Stimulated activated CD4-positive, alpha-beta T cell treated with anti-CD3 and anti-CD28 coated beads, Interleukin-4, amount 100 ng/mL, for 1 hour (primary cell): Measurements from ENCODE around the gene SLC26A11.
"Not testable (repeated sequence)": the region's sequence is repeated elsewhere in the genome, so short reads cannot be mapped to it uniquely, and the experiment has no call there.

Source experiments
- DNase-seq: peaks from one replicate; pipeline ENCODE4 v3.0.0-alpha.2; 2020

SLC26A11 gene

DNA sequence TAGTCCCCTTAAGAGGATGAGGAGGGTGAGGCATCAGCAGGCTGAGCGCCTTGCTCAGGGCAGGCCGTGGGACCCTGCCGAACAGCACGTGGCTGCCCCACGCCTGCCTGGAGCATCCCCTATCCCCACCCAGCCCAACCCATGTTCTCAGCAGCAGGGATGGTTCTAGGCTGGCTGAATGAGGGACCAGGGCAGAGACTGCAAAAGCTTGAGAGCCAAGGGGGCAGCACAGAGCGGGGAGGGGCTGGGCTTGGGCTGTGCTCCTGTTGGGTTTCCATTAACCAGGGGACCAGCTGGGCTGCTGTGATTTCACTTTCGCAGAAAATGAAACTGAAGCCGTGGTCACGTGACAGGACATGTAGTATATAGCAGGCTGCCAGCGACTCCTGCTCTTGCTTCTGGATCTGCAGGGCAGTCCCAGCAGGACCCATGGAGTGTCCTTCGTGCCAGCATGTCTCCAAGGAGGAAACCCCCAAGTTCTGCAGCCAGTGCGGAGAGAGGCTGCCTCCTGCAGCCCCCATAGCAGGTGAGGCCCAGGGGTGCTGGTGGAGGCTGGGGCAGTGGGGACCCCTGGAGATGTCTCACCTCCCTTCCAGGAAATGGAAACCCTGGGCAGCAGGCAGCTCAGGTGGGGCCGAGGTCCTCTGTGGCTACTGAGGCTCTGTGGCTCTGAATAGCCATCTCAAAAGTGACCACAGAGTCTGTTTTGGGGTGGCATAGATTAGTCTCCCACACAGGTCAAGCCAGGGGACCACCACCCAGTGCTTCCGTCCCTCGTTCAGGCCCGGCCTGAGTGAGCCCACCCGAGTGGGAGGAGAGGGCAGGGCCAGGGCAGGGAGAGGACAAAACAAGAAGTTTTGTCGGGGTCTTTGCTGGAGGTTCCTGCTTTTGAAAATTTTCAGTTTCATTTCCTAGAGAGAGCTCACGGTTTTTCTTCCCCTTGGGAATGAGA, 43.3 kb downstream of the SLC26A11 start:
- peak; percentile 79 for DNase-seq

GRCh38 chr17:80264205-80265075, 44.2 kb downstream of the SLC26A11 start:
- DNase-seq, result peak; percentile 61

GRCh38 chr17:80265205-80266068, 45.2 kb downstream of the SLC26A11 start:
- DNase-seq, result peak; percentile 61

DNA sequence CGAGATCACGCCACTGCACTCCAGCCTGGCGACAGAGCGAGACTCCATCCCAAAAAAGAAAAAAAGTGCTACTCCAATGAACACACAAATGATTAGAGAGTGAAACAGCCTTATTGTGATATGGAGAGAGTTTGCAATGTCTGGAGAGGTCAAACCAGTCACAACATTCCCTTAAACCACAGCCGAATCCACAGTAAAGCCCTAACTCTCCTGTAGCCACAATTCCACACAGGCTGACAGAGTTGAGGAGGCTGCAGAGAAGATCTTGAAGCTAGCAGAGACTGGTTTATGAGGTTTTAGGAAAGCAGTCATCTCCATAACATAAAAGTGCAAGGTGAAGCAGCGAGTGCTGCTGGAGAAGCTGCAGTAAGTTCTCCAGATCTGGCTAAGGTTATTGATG, 47.2 kb downstream of the SLC26A11 start:
- DNase-seq, result no peak

DNA sequence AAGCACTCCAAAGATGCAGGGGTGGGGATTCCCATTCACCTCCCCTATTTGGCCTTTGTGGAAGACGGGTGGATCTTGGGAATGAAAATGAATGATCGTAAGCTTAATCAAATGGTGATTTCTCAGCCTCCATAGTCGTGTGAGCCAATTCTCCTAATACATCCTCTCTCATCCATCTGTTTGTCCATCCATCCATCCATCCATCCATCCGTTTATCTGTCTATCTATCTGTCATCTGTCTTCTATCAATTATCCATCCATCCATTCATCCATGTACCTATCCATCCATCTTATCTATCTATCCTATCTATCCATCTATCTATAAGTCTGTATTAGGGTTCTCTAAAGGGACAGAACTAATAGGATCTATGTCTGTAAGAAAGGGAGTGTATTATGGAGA, 48.2 kb downstream of the SLC26A11 start:
- DNase-seq, result no peak

DNA sequence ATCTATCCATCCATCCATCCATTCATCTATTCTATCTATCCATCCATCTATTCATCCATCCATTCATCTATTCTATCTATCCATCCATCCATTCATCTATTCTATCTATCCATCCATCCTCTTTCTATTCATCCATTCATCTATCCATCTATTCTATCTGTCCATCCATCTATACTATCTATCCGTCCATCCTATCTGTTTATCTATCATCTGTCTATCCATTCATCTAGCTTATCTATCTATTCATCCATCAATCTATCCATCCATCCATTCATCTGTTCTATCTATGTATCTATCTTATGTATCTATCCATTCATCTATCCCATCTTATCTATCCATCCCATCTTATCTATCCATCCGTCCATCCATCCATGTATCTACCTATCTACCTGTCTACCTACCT, 49.2 kb downstream of the SLC26A11 start:
- DNase-seq, result no peak

GRCh38 chr17:80270104-80270503, 49.9 kb downstream of the SLC26A11 start:
- no peak for DNase-seq

DNA sequence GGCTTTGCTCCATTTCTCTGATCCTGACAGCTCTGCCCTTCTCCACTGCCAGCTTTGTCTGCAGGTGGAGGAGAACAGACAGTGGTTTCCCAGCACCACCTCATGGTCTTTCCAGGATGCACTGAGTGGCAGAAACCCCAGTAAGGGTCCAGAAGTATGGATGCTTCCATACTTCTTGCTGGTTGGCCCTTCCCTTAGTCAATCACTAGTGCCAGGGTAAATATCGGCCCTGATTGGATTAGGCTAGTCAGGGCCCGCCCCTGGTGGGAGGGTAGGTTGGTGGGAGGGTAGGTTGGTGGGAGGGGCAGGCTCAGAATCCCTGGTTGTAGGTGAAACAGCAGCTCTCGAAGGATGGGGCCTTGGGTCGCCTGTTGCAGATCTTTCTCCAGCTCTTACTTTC, 50.6 kb downstream of the SLC26A11 start:
- peak; percentile 58 for DNase-seq

DNA sequence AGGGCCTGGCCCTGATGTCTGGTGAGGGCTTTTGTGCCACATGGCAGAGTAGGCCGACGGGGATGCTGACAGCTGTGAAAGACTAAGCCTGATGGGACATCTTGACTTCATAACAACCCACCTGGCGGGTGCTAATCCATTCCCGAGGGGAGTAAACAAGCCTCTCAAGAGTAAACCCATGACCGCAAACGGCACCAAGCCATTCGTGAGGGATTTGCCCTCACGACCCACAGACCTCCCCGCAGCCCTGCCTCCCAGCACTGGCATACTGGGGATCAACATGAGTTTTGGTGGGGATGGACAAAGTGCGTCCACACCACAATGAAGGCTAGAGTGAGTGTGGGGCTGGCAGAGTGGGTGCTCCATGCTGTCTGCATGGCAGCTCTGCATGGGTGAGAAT, 52.1 kb downstream of the SLC26A11 start:
- no peak for DNase-seq

DNA sequence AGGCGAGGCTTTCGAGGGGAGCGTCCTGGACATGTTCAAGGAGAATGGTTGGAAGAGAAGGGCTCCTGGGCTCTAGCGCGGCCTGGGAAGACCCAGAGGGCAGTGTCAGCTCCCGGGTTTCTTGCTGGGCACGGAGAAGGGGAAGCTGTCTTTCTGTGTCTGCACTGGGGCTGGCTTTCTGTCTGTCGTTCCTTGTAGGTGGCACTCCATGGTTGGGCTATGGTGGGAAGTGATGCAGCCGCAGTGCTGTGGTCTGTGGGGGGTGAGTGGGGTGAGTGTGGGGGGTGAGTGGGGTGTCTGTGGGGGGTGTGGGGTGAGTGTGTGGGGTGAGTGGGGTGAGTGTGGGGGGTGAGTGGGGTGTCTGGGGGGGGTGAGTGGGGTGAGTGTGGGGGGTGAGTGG, 54.1 kb downstream of the SLC26A11 start:
- DNase-seq, result no peak

DNA sequence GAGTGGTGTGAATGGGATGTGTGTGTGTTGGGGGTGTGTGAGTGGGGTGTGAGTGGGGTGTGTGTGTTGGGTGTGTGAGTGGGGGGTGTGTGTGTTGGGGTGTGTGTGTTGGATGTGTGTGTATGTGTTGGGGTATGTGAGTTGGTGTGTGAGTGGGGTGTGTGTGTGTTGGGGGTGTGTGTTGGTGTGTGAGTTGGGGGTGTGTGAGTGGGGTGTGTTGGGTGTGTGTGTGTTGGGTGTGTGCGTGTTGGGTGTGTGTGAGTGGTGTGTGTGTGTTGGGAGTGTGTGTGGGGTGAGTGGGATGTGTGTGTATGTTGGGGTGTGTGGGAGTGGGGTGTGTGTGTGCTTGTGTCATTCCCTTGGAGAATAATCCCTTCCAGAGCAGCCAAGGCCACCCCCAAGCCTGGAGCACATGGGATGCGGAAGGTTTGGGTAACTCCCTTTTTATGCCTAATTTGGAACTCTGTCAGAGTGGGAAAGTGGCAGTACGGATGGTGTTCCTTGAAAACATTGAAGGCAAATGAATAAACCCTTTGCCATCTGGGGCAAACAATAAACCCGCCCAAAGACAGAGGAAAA, 54.7 kb downstream of the SLC26A11 start:
- no peak for DNase-seq

DNA sequence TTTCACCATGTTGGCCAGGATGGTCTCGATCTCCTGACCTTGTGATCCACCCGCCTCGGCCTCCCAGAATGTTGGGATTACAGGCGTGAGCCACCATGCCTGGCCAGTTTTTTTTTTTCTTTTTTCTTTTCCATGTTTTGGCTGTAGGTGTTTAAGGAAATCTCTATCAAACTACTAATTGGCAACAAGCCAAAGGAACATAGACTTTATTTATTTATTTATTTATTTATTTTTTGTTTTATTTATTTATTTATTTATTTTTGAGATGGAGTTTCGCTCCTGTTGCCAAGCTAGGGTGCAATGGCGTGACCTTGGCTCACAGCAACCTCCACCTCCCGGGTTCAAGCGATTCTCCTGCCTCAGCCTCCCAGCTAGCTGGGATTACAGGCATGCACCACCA, 55.6 kb downstream of the SLC26A11 start:
- not testable (repeated sequence) for DNase-seq

GRCh38 chr17:80277751-80278671, 57.8 kb downstream of the SLC26A11 start:
- no peak for DNase-seq

DNA sequence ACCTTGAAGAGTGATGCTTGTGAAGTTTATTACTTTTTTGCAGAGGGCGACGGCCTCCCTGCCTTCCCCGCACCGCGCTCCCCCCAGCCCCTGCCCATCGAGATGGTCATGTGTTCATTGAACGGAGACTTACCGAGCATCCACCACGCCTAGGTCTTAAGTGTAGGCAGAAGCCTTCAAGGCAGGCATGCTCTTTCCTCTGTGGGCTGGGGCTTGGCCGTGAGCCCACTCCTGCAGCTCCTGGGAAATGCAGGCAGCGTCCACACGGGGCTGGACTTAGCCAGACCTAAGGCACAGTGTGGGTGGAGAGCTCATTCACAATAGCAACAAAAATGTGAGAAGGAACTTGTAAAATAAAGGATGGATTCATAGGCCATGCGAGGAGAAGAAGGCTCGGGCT, 59.7 kb downstream of the SLC26A11 start:
- no peak for DNase-seq

DNA sequence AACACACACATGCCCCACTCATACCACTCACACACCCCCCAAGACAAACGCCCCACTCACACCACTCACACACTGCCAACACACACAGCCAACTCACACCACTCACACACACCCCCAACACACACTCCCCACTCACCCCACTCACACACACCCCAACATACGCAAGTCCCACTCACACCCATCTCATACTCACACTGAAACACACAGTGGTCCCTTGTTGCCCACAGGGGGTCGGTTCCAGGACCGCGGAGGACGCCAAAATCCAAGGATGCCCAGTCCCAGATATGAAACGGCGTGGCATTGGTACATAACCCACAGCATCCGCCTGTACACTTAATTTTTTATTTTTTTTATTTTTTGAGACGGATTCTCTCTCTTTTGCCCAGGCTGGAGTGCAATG, 61.3 kb downstream of the SLC26A11 start:
- no peak for DNase-seq

DNA sequence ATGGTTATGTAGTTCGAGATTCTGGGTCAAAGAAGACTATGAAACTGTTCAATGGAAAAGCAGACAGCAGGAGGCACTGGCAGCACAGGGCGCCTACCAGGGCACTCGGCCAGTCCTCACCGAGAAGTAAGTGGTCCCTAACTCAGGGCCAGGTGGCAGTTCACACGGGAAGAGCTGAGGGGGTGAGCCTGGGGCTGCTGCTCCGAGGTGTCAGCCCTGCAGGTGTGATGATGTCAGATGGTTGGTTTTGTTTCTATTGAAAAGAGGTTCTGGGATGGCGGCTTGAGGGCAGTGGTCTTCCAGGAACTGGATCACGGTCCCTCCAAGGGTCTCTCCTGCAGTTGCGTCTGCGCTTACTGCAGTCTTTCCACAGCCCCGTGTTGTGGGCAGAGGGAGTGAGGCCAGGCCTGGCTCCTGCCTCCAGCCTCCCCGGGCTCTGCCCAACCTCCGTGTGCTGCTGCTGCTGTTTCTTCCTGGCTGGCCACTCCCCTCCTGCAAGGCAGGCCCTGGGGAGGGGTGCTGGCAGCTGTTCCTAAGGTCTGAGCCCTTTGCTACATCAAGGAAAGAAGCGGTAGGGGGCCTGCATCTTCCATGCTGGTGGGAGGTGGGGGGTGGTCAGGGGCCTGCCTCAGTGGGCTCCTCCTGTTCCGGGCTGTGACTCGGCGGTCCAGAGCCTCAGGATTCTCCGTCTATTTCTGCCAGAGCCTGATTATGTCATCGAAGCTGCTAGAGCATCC, 63.1 kb downstream of the SLC26A11 start:
- DNase-seq, result no peak

DNA sequence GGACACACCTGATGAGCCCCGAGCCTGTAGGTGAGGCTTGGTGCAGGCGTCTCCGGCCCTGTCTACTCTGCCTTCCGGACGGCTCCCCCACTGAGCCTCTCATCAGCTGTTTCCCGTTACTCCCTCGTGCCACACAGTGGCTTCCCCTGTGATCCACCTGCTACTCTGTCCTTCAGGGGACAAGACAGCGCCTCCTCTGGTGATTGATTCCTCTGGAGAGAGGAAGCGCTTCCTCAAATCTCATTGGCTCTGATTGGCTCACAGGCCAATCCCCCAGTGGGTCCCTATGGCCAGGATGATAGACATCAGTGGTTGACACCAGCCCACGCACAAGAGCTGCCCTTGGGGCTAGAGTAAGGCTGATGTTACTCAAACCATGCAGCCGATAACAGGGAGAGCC, 64.4 kb downstream of the SLC26A11 start:
- no peak for DNase-seq

DNA sequence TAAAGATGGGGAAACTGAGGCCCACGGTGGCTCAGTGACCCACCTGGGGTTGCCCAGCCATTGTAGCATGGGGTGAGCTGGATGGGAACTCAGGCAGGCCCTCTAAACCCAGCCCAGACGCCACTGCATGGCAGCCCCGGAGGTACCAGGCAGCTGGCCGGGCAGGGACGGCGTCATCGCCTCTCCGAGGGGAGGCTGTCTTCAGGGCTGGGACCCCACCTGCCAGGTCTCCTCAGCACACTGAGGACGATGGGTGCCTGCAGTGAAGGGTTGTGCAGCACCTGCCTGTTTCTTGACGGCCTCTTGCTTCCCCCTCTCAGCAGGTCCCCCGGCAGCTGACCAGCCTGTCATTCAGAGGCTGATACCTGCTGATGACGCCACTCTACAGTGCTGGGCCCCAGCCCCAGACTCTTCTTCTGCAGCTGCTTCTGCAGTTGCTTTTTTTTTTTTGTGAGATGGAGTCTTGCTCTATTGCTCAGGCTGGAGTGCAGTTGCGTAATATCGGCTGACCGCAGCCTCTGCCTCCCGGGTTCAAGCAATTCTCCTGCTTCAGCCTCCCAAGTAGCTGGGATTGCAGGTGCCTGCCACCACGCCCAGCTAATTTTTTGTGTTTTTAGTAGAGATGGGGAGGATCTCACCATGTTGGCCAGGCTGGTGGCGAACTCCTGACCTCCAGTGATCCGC, 65.2 kb downstream of the SLC26A11 start:
- DNase-seq, result no peak

DNA sequence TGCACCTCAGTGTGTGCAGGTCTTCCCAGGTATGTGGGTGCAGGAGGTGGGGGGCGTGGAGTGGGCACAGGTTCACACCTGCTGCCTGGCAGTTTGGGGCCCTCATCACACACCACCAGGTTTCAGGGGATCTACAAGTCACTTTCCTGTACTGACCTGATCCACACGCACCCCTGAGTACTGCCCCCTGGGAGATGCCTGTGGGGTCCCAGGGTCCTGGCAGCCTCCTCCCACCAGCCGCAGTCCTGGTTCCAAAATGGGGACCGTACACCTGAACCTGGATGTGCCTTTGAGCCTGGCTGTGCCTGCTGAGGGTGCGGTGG, 66.4 kb downstream of the SLC26A11 start:
- no peak for DNase-seq

DNA sequence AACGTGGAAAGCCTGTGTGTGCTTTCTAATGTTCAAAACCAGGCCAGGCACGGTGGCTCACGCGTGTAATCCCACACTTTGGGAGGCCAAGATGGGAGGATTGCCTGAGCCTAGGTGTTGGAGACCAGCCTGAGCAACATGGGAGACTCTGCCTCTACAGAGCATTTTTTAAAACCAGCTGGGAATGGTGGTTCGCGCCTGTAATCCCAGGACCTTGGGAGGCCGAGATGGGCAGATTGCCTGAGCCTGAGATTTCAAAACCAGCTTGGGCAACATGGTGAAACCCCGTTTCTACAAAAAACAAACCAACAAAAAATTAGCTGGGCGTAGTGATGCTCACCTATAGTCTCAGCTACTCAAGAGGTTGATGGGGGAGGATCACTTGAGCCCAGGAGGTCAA, 66.8 kb downstream of the SLC26A11 start:
- DNase-seq, result no peak
